ENCODE results near the gene NBEAL2. TPM values are rescaled to one million over a fixed set of nuclear protein-coding genes. Genes with fewer than 3 reads are reported as not detected.

Gene NBEAL2
- polyA plus RNA-seq, 1 donor from 2014 or later: 3.3 TPM

DNA sequence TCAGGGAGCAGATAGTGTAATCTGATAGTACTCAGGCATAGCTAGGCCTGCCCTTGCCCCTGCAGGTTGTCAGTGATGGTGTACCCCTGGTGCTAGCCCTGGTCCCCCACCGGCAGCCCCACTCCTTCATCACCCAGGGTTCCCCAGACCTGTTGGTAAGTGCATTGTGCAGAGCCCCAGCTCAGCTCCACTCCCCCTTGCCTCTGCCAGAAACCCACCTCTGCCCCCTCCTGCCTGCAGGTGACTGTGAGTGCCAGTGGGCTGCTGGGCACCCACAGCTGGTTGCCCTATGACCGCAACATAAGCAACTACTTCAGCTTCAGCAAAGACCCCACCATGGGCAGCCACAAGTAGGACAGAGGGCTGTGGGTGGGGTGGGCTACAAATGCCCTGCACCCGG is 27.5 kb downstream of the NBEAL2 start:
- Histone ChIP-seq H3K9me2 (ENCODE audit: insufficient read depth, low read length) (no peaks in the 10 kb centered on the region), H3K79me2 (replicated peaks; ENCODE audit: insufficient read depth, low read length) (no peaks in the 10 kb centered on the region), H3K9ac (ENCODE audit: low read length) (no peak overlapping the region), H4K20me1 (ENCODE audit: insufficient read depth) (no peaks in the 10 kb centered on the region), H3K27ac (ENCODE audit: low read length) (no peak overlapping the region), H2AFZ (ENCODE audit: low read depth, low read length) (no peak overlapping the region), H3K9me3 (ENCODE audit: low read length) (no peaks in the 10 kb centered on the region), H3F3A (ENCODE audit: insufficient read depth, low read length, poor library complexity, severe bottlenecking) (no peaks in the 10 kb centered on the region), H3K4me2 (ENCODE audit: low read length) (no peak overlapping the region), H3K36me3 (ENCODE audit: insufficient read depth, low read length) (no peaks in the 10 kb centered on the region), H3K4me3 (ENCODE audit: low read length) (no peak overlapping the region), H3K27me3 (ENCODE audit: insufficient read depth, low read depth, low read length) (no peaks in the 10 kb centered on the region)
- TF ChIP-seq EP300 (conservative IDR thresholded peaks at IDR 0.05; ENCODE audit: poor library complexity, severe bottlenecking) (no peak), POLR2AphosphoS5 (IDR thresholded peaks at IDR 0.05) (no peak), EZH2 (IDR thresholded peaks at IDR 0.05; ENCODE audit: borderline replicate concordance, insufficient read depth, low read length, poor library complexity, severe bottlenecking) (no peak), TAF1 (IDR thresholded peaks at IDR 0.05; ENCODE audit: low read depth) (no peak), MXI1 (conservative IDR thresholded peaks at IDR 0.05; ENCODE audit: poor library complexity, severe bottlenecking) (no peak)
- TF ChIP-seq, protein P1, sequence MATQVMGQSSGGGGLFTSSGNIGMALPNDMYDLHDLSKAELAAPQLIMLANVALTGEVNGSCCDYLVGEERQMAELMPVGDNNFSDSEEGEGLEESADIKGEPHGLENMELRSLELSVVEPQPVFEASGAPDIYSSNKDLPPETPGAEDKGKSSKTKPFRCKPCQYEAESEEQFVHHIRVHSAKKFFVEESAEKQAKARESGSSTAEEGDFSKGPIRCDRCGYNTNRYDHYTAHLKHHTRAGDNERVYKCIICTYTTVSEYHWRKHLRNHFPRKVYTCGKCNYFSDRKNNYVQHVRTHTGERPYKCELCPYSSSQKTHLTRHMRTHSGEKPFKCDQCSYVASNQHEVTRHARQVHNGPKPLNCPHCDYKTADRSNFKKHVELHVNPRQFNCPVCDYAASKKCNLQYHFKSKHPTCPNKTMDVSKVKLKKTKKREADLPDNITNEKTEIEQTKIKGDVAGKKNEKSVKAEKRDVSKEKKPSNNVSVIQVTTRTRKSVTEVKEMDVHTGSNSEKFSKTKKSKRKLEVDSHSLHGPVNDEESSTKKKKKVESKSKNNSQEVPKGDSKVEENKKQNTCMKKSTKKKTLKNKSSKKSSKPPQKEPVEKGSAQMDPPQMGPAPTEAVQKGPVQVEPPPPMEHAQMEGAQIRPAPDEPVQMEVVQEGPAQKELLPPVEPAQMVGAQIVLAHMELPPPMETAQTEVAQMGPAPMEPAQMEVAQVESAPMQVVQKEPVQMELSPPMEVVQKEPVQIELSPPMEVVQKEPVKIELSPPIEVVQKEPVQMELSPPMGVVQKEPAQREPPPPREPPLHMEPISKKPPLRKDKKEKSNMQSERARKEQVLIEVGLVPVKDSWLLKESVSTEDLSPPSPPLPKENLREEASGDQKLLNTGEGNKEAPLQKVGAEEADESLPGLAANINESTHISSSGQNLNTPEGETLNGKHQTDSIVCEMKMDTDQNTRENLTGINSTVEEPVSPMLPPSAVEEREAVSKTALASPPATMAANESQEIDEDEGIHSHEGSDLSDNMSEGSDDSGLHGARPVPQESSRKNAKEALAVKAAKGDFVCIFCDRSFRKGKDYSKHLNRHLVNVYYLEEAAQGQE (IDR thresholded peaks at IDR 0.05; ENCODE audit: borderline replicate concordance): no peak
- TF ChIP-seq, protein P2, sequence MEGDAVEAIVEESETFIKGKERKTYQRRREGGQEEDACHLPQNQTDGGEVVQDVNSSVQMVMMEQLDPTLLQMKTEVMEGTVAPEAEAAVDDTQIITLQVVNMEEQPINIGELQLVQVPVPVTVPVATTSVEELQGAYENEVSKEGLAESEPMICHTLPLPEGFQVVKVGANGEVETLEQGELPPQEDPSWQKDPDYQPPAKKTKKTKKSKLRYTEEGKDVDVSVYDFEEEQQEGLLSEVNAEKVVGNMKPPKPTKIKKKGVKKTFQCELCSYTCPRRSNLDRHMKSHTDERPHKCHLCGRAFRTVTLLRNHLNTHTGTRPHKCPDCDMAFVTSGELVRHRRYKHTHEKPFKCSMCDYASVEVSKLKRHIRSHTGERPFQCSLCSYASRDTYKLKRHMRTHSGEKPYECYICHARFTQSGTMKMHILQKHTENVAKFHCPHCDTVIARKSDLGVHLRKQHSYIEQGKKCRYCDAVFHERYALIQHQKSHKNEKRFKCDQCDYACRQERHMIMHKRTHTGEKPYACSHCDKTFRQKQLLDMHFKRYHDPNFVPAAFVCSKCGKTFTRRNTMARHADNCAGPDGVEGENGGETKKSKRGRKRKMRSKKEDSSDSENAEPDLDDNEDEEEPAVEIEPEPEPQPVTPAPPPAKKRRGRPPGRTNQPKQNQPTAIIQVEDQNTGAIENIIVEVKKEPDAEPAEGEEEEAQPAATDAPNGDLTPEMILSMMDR (IDR thresholded peaks at IDR 0.05; ENCODE audit: poor library complexity, severe bottlenecking): no peak

DNA sequence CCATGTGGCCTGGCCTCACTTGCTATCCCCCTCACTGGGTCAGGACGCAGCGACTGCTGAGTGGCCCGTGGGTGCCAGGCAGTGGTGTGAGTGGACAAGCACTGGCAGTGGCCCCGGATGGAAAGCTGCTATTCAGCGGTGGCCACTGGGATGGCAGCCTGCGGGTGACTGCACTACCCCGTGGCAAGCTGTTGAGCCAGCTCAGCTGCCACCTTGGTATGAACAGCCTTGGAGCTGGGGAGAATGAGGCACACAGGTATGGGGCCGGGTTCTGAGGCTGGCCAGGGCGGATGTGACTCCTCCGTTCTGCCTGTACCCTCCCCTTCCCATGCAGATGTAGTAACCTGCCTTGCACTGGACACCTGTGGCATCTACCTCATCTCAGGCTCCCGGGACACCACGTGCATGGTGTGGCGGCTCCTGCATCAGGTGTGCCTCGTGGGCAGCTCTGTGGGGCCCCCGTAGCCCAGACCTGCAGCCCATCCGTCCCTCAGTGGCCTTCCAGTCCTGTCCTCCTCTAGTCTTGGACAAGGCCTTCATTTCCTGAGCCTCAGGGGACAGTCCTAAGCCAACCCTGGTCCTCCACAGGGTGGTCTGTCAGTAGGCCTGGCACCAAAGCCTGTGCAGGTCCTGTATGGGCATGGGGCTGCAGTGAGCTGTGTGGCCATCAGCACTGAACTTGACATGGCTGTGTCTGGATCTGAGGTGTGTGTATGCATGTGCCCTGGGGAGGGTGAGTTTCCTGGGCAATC is 28.2 kb downstream of the NBEAL2 start:
- Histone ChIP-seq H3K9me3 (ENCODE audit: low read length) (no peaks in the 10 kb centered on the region), H3F3A (ENCODE audit: insufficient read depth, low read length, poor library complexity, severe bottlenecking) (no peaks in the 10 kb centered on the region), H3K9me2 (ENCODE audit: insufficient read depth, low read length) (no peaks in the 10 kb centered on the region), H4K20me1 (ENCODE audit: insufficient read depth) (no peaks in the 10 kb centered on the region), H3K27ac (ENCODE audit: low read length) (no peak overlapping the region), H2AFZ (ENCODE audit: low read depth, low read length) (no peak overlapping the region), H3K4me2 (ENCODE audit: low read length) (no peak overlapping the region), H3K9ac (ENCODE audit: low read length) (no peak overlapping the region), H3K27me3 (ENCODE audit: insufficient read depth, low read depth, low read length) (no peaks in the 10 kb centered on the region), H3K36me3 (ENCODE audit: insufficient read depth, low read length) (no peaks in the 10 kb centered on the region), H3K4me3 (ENCODE audit: low read length) (no peak overlapping the region), H3K79me2 (replicated peaks; ENCODE audit: insufficient read depth, low read length) (no peaks in the 10 kb centered on the region)
- TF ChIP-seq POLR2AphosphoS5 (IDR thresholded peaks at IDR 0.05) (no peak), RAD21 (conservative IDR thresholded peaks at IDR 0.05) (no peak), EZH2 (IDR thresholded peaks at IDR 0.05; ENCODE audit: borderline replicate concordance, insufficient read depth, low read length, poor library complexity, severe bottlenecking) (no peak), EP300 (conservative IDR thresholded peaks at IDR 0.05; ENCODE audit: poor library complexity, severe bottlenecking) (no peak), TAF1 (IDR thresholded peaks at IDR 0.05; ENCODE audit: low read depth) (no peak), SMC3 (conservative IDR thresholded peaks at IDR 0.05; ENCODE audit: poor library complexity) (no peak), MXI1 (conservative IDR thresholded peaks at IDR 0.05; ENCODE audit: poor library complexity, severe bottlenecking) (no peak)
- TF ChIP-seq, protein P2 (IDR thresholded peaks at IDR 0.05; ENCODE audit: poor library complexity, severe bottlenecking): no peak
- TF ChIP-seq, protein P1 (IDR thresholded peaks at IDR 0.05; ENCODE audit: borderline replicate concordance): no peak

All from neural cell (in vitro differentiated cells).